ENCODE data around the gene GALNT2.
A peak's percentile ranks its signal among the peaks of the same experiment; 100 is the strongest.

The GALNT2 gene

GRCh38 chr1:230281556-230281955 lies 214.5 kb downstream of the GALNT2 start:
- H3K79me2 ChIP-seq (ENCODE audit: insufficient read depth, low read length) = 0 out of 2 replicates have a peak, but pooled peaks cover 3% of the 10 kb centered on the region
- peaks cover 70% of the 10 kb centered on the region for H3K36me3 ChIP-seq (ENCODE audit: insufficient read depth, low read length)
- H3K4me1 ChIP-seq (ENCODE audit: insufficient read depth, low read length) = no peaks in the 10 kb centered on the region
- no peak for ATAC-seq (ENCODE audit: insufficient read depth, low read depth)
- H3K9me3 ChIP-seq (ENCODE audit: insufficient read depth, low read length, severe bottlenecking) = no peaks in the 10 kb centered on the region
- no peak overlapping the region for H3K27ac ChIP-seq (ENCODE audit: low read length)
- no peak for DNase-seq
- no peak overlapping the region for H3K9ac ChIP-seq (ENCODE audit: low read depth, low read length)
- H3K4me2 ChIP-seq (ENCODE audit: insufficient read depth, low read length) = no peak overlapping the region
- H3K27me3 ChIP-seq (ENCODE audit: insufficient read depth, low read length, poor library complexity) = no peaks in the 10 kb centered on the region
- peaks cover 60% of the 10 kb centered on the region for H4K20me1 ChIP-seq (ENCODE audit: insufficient read depth, low read length)
- no peak overlapping the region for H3K4me3 ChIP-seq (ENCODE audit: low read depth in 1 of 2, low read length in 2 of 2)
- no peak overlapping the region for H2AFZ ChIP-seq (ENCODE audit: low read depth, low read length)
- no peak for TF ChIP-seq CTCF (IDR thresholded peaks at IDR 0.05; ENCODE audit: borderline replicate concordance, extremely low read depth, low read length, poor library complexity, severe bottlenecking)
- no peak for TF ChIP-seq EZH2 (IDR thresholded peaks at IDR 0.05; ENCODE audit: borderline replicate concordance, low read depth, low read length, severe bottlenecking)

GRCh38 chr1:230282157-230282556 lies 215.1 kb downstream of the GALNT2 start:
- ATAC-seq (ENCODE audit: insufficient read depth, low read depth) (no peak), DNase-seq (no peak)
- H3K79me2 ChIP-seq (ENCODE audit: insufficient read depth, low read length) = 0 out of 2 replicates have a peak, but pooled peaks cover 3% of the 10 kb centered on the region
- no peaks in the 10 kb centered on the region for H3K4me1 ChIP-seq (ENCODE audit: insufficient read depth, low read length)
- H2AFZ ChIP-seq (ENCODE audit: low read depth, low read length) = no peak overlapping the region
- H3K27ac ChIP-seq (ENCODE audit: low read length) = no peak overlapping the region
- H3K9ac ChIP-seq (ENCODE audit: low read depth, low read length) = no peak overlapping the region
- peaks cover 61% of the 10 kb centered on the region for H4K20me1 ChIP-seq (ENCODE audit: insufficient read depth, low read length)
- no peak overlapping the region for H3K4me3 ChIP-seq (ENCODE audit: low read depth in 1 of 2, low read length in 2 of 2)
- H3K27me3 ChIP-seq (ENCODE audit: insufficient read depth, low read length, poor library complexity) = no peaks in the 10 kb centered on the region
- TF ChIP-seq CTCF (IDR thresholded peaks at IDR 0.05; ENCODE audit: borderline replicate concordance, extremely low read depth, low read length, poor library complexity, severe bottlenecking) (no peak), EZH2 (IDR thresholded peaks at IDR 0.05; ENCODE audit: borderline replicate concordance, low read depth, low read length, severe bottlenecking) (no peak)
- H3K4me2 ChIP-seq (ENCODE audit: insufficient read depth, low read length) = no peak overlapping the region
- H3K9me3 ChIP-seq (ENCODE audit: insufficient read depth, low read length, severe bottlenecking) = no peaks in the 10 kb centered on the region
- peaks cover 64% of the 10 kb centered on the region for H3K36me3 ChIP-seq (ENCODE audit: insufficient read depth, low read length)

- Histone ChIP-seq H3K79me2 (ENCODE audit: insufficient read depth, low read length) (no peaks in the 10 kb centered on the region), H4K20me1 (ENCODE audit: insufficient read depth, low read length) (peaks cover 57% of the 10 kb centered on the region), H3K9me3 (ENCODE audit: insufficient read depth, low read length, severe bottlenecking) (no peaks in the 10 kb centered on the region), H3K9ac (ENCODE audit: low read depth, low read length) (no peak overlapping the region), H3K27me3 (ENCODE audit: insufficient read depth, low read length, poor library complexity) (no peaks in the 10 kb centered on the region), H3K4me2 (ENCODE audit: insufficient read depth, low read length) (no peak overlapping the region), H3K27ac (ENCODE audit: low read length) (no peak overlapping the region), H3K4me1 (ENCODE audit: insufficient read depth, low read length) (no peaks in the 10 kb centered on the region), H3K36me3 (ENCODE audit: insufficient read depth, low read length) (peaks cover 50% of the 10 kb centered on the region), H3K4me3 (ENCODE audit: low read depth in 1 of 2, low read length in 2 of 2) (no peak overlapping the region), H2AFZ (ENCODE audit: low read depth, low read length) (no peak overlapping the region)
- DNase-seq (no peak), ATAC-seq (ENCODE audit: insufficient read depth, low read depth) (no peak)
- no peak for TF ChIP-seq EZH2 (IDR thresholded peaks at IDR 0.05; ENCODE audit: borderline replicate concordance, low read depth, low read length, severe bottlenecking)
- no peak for TF ChIP-seq CTCF (IDR thresholded peaks at IDR 0.05; ENCODE audit: borderline replicate concordance, extremely low read depth, low read length, poor library complexity, severe bottlenecking)
These were observed 216.6 kb downstream of the GALNT2 start for GRCh38 chr1:230283678-230284077.

GRCh38 chr1:230284891-230285290 lies 217.9 kb downstream of the GALNT2 start:
- H3K4me2 ChIP-seq (ENCODE audit: insufficient read depth, low read length) = no peak overlapping the region
- H2AFZ ChIP-seq (ENCODE audit: low read depth, low read length) = no peak overlapping the region
- DNase-seq (no peak), ATAC-seq (ENCODE audit: insufficient read depth, low read depth) (0 out of 3 replicates have a peak, but pooled peaks have one; percentile 2)
- H3K27me3 ChIP-seq (ENCODE audit: insufficient read depth, low read length, poor library complexity) = no peaks in the 10 kb centered on the region
- H4K20me1 ChIP-seq (ENCODE audit: insufficient read depth, low read length) = peaks cover 46% of the 10 kb centered on the region
- no peak for TF ChIP-seq CTCF (IDR thresholded peaks at IDR 0.05; ENCODE audit: borderline replicate concordance, extremely low read depth, low read length, poor library complexity, severe bottlenecking)
- no peak for TF ChIP-seq EZH2 (IDR thresholded peaks at IDR 0.05; ENCODE audit: borderline replicate concordance, low read depth, low read length, severe bottlenecking)
- H3K36me3 ChIP-seq (ENCODE audit: insufficient read depth, low read length) = peaks cover 38% of the 10 kb centered on the region
- no peak overlapping the region for H3K4me3 ChIP-seq (ENCODE audit: low read depth in 1 of 2, low read length in 2 of 2)
- no peaks in the 10 kb centered on the region for H3K4me1 ChIP-seq (ENCODE audit: insufficient read depth, low read length)
- no peak overlapping the region for H3K9ac ChIP-seq (ENCODE audit: low read depth, low read length)
- no peak overlapping the region for H3K27ac ChIP-seq (ENCODE audit: low read length)
- no peaks in the 10 kb centered on the region for H3K9me3 ChIP-seq (ENCODE audit: insufficient read depth, low read length, severe bottlenecking)
- no peaks in the 10 kb centered on the region for H3K79me2 ChIP-seq (ENCODE audit: insufficient read depth, low read length)

All from DND-41 (cell line).